HG03097 (cell line): Measurements from ENCODE around the gene PGAP6.
"Not testable (repeated sequence)": the region's sequence is repeated elsewhere in the genome, so short reads cannot be mapped to it uniquely, and the experiment has no call there.

Experiments used
- ATAC-seq: cut with Tn5 transposase; IDR thresholded peaks from one replicate; pipeline ENCODE4 v1.9.1; 2021; ENCODE audit not compliant: unreplicated experiment, low FRiP score

The PGAP6 gene, protein sequence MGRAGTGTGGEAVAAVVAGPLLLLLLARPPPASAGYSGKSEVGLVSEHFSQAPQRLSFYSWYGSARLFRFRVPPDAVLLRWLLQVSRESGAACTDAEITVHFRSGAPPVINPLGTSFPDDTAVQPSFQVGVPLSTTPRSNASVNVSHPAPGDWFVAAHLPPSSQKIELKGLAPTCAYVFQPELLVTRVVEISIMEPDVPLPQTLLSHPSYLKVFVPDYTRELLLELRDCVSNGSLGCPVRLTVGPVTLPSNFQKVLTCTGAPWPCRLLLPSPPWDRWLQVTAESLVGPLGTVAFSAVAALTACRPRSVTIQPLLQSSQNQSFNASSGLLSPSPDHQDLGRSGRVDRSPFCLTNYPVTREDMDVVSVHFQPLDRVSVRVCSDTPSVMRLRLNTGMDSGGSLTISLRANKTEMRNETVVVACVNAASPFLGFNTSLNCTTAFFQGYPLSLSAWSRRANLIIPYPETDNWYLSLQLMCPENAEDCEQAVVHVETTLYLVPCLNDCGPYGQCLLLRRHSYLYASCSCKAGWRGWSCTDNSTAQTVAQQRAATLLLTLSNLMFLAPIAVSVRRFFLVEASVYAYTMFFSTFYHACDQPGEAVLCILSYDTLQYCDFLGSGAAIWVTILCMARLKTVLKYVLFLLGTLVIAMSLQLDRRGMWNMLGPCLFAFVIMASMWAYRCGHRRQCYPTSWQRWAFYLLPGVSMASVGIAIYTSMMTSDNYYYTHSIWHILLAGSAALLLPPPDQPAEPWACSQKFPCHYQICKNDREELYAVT

GRCh38 chr16:381789-382717, at the start of gene PGAP6:
Gene PGAP6 (minus strand): TSS chr16:381978. CDS start chr16:381821, 157 bp downstream.
- ATAC-seq: peak; percentile 38

- no peak for ATAC-seq
These were observed 49.1 kb upstream of the PGAP6 start for GRCh38 chr16:430904-431303.

DNA sequence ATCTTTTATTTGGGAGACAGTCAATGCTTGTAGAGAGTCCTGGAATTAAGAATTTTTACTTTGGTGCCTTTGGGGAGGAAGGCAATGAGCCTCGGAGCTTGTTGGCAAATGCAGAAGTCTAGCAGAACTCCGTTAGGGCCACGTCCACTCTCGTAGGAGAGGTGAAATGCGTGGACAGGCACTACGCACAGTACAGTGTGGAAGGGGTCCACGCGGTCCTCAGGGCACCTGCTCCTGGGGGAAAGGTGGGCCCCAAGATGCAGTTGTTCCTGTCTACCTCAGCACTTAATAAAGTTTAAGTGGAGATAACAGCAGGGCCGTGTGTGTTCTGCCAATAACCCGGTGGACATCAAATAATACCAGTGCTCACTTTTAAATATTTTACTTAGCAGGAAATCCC, 45.5 kb upstream of the PGAP6 start:
- no peak for ATAC-seq

- no peak for ATAC-seq
These were observed 45.1 kb upstream of the PGAP6 start for GRCh38 chr16:426906-427249.

DNA sequence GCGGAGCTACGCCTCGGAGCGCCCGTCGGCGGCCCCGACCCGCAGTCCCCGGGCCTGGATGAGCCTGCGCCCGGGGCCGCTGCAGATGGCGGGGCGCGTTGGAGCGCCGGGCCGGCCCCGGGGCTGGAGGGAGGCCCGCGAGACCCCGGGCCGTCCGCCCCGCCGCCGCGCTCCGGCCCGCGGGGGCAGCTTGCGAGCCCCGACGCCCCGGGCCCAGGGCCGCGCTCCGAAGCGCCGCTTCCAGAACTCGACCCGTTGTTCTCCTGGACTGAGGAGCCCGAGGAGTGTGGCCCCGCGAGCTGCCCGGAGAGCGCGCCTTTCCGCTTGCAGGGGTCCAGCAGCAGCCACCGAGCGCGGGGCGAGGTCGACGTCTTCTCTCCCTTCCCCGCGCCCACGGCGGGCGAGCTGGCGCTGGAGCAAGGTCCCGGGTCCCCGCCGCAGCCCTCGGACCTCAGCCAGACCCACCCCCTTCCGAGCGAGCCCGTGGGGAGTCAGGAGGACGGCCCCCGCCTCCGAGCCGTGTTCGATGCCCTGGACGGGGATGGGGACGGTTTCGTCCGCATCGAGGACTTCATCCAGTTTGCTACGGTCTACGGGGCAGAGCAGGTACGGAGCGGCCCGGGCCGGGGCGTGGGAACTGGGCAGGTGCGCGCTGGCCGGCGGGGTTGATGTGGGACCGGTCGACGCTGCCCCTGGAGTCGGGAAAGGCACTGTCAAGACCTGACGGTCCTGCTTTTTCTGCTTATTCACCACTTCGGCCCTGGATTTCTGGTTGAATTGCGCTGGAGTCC, 44.5 kb upstream of the PGAP6 start:
- ATAC-seq: peak; percentile 5

DNA sequence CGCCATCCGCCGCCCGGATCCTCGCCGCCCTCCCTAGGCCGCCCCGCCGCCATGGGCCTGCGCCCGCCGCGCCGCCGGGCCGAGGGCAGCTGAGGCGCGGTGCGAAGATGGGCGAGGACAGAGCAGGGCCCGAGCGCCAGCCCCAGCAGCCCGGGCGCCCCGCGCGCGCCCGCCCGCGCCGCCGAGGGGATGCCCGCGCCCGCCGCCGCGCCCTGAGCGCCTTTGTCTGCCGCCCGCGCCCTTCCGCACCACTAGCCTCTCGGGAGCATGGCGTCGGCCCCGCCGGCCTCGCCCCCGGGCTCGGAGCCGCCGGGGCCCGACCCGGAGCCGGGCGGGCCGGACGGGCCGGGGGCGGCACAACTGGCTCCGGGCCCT, 43.9 kb upstream of the PGAP6 start:
- ATAC-seq: peak; percentile 31

- peak; percentile 84 for ATAC-seq
These were observed 43.4 kb upstream of the PGAP6 start, which contains the start of gene RAB11FIP3 for GRCh38 chr16:425082-425718. Gene RAB11FIP3 (plus strand): TSS chr16:425649. CDS start chr16:426007, 358 bp downstream.

GRCh38 chr16:424623-425081, 42.9 kb upstream of the PGAP6 start:
- peak; percentile 14 for ATAC-seq

DNA sequence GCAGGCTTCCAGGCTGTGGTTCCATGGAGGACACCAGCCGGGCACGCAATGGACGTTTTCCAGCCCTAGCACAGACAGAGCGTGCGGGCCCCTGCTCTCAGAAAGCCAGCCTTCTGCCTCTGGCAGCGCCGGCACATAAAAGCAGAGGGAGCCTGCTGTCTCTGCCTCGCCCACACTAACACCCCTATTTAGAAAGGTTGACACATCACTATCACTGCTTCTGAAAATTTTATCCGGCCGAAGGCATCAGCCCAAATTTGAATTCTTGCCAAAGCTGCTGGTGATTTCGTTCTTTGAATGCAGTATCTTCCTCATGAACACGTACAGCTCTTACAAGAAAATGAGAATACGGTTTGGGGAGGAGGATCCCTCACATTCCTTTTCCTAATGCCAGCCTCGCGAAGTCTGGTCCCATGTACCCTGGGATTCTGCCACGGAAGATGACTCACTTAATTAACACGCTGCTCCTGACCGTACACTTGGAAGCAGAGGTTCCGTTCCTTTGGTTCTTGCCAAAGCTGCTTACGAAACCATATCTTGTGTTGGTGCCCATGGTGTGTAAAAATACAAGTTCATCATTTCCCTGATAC, 42.4 kb upstream of the PGAP6 start:
- ATAC-seq: no peak

DNA sequence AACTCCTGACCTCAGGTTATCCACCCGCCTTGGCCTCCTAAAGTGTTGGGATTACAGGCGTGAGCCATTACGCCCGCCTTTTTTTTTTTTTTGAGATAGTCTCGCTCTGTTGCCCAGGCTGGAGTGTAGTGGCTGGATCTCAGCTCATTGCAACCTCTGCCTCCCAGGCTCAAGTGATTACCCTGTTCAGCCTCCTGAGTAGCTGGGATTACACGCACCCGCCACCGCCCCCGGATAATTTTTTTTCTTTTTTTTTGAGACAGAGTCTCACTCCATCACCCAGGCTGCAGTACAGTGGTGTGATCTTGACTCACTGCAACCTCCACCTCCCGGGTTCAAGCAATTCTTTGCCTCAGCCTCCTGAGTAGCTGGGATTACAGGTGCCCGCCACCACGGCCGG, 40.4 kb upstream of the PGAP6 start:
- not testable (repeated sequence) for ATAC-seq

GRCh38 chr16:415170-415498, 33.4 kb upstream of the PGAP6 start:
- not testable (repeated sequence) for ATAC-seq

DNA sequence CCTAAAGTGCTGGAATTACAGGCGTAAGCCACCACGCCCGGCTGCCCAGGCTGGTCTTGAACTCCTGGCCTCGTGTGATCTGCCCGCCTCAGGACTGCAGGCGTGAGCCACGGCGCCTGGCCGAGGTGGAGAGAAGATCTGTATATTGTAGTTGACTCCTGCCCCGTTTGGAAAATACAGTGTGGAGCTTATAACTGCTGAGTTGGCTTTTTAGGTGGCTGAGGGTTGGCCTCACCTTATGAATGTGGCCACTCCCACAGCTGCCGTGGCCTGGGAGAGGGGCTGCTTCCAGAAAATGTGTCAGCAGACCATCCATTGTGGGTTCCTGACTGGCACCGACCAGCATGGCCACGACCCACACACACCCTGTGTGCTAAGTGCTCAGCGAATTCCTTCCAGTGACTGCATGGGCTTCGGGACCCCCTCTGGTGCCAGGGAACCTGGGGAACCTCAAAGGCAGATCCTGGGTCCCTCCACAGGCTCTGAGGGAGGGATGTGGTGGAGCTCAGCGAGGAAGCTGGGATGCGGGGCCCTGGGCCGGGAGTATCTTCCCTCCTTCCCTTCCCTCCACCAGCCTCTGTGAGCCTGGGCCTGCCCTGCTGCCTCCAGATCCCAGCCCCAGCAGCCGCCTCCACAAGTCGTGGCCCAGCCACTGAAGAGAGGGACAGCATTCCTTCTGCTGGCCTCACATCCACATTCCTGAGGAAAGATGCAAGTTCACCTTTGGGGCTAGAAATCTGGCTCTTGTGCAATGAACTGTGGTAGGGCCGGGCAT, 32.8 kb upstream of the PGAP6 start:
- ATAC-seq: no peak

- no peak for ATAC-seq
These were observed 29.9 kb upstream of the PGAP6 start for GRCh38 chr16:411576-412265.

DNA sequence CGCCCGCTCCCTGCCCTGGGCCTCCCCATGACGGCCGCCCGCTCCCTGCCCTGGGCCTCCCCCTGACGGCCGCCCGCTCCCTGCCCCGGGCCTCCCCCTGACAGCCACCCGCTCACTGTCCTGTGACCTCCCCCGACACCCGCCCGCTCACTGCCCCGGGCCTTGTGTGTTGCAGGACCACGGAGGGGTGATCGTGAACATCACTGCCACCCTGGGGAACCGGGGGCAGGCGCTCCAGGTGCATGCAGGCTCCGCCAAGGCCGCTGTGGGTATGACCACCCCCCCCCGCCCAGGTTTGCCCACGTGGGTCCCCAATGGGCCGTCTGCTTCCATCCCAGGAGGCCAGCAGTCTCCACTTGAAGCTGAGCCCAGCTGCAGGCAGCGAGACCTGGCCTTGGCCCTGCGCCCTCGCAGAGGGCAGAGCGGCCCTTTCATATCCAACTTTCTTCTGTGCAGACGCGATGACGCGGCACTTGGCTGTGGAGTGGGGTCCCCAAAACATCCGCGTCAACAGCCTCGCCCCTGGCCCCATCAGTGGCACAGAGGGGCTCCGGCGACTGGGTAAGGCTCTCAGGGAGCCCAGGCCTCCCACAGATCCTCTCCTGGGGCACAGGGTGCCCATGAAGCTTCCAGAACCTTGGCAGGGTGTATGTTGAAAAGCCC, 28.9 kb upstream of the PGAP6 start:
- ATAC-seq: no peak

- no peak for ATAC-seq
These were observed 25.5 kb upstream of the PGAP6 start for GRCh38 chr16:407253-407652.

DNA sequence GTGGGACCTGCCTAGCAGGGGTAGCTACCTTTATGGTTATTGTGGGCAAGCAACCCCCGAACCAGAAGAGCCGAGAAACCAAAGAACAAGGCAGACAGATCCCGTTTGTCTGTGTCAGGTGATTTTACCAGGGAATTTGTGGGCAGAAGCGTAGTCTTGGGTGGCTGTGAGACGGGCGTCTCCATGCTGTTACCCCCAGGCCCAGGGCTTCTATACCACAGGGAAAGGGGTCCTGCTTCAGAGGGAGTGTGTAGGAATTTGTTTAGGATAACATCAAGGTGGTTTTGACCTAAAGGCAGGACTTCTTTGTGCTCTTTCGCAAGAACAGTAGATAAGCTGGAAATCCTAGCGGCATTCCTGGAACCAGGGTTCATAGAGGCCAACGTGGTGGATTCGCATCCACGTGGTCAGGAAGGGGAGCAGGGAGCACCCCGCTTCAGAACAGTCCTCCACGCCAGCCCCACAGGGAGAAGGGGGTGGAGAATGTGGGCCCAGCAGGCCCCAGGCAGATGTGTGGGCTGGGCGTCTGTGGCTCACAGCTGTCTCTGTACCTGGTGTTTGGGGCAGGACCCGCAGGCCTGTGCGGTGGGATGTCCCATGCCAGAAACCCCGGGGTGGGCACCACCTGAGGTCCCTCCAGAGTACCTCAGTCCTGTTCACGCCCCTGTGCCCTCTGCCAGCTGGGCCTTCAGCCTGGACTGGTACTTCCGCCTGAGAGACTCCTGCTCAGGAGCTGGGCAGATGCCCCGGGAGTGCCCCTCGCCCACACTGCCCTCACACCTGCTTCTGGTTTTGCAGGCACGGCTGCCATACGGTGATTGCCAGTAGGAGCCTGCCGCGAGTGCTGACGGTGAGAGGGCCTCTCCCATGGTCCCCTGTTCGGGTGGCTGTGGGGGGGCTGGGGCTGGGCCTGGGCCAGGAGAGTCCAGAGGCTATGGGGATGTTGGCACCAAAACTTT, 24.0 kb upstream of the PGAP6 start:
- ATAC-seq: no peak
